GM19025 (cell line): ENCODE data around the gene PLEKHD1.

Experiments
- ATAC-seq: cut with Tn5 transposase; IDR thresholded peaks from one replicate; pipeline ENCODE4 v1.9.1; 2021; ENCODE audit warnings: mild to moderate bottlenecking, low read depth, moderate library complexity; ENCODE audit not compliant: unreplicated experiment

PLEKHD1 gene

DNA sequence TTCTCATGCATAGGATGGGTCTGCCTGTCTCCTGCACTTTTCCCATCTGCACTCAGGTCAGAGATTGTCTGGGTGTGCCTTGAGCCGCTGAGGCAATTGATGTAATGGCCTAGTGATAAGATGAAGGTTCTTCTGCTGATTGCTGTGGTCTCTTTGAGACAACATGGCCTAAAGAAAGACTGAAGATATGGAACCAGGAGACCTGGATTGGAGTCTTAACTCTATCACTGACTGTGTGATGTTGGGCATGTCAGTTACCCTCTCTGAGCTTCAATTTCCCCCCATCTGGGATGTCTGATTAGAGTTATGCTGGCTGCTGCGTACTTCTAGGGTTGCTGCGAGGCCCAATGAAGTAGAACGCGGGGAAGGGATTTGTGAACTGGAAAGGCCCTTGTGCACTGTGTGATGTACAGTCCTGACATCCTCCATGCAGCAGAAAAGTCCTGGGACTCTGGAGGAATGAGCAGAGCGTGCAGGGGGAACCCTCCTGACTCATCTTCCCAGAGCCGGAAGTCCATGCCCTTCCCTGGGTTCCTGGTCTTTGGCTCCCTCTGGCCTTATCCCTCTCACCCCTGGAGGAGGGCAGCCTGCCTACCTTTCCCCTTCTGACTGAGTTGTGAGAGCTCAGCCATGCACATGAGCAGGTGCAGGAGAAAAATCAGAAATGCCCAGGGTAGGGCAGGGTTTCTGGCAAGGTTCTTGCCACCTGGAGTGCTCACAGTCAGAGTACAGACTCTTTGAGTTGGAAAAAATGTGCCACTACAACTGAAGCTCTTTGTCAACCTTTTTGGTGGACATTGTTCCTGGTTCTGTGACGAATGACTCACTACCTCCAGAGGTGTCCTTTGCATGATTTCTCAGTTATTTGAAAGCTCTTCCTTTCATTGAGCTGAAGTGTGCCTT, 21.1 kb downstream of the PLEKHD1 start:
- ATAC-seq: no peak

- no peak for ATAC-seq
Observed at GRCh38 chr14:69506241-69506595, 21.7 kb downstream of the PLEKHD1 start.

DNA sequence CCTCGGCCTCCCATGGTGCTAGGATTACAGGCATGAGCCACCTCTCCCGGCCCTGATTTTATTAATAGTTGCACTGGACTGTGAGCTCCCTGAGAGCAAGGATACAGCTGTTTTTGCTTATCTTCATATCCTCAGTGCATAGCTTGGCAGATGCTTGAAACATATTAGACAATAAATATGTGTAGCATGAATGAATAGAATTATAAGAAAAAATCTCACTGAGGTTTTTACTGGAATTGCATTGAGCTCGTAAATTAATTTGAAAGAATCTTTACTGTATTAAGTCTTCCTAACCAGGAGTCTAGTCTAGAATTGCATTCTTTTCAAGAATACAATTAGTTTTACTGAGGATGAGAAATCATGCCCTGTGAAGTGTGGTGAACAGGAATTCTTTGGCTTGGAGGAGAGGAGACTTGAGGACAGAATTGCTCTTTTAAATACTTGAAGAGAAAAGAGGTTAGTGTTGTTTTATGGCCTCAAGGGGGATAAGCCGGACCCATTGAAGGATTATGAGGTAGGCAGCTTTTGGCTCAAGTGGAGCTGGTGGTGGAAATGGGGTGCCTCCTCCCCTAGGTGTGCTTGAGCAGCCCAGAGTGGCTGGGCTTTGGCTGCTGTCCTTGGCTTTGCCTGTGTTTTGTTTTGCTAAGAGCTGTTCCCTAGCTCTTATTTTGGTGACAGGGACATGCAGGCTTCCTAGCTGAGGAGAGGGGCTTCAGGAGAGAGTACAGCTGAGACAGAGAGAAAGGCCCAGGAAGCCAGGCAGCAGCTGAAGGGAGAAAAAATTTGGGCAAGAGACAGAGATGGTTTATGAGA, 34.0 kb downstream of the PLEKHD1 start:
- no peak for ATAC-seq

- ATAC-seq: no peak
Observed at GRCh38 chr14:69519204-69520100, 34.9 kb downstream of the PLEKHD1 start.

DNA sequence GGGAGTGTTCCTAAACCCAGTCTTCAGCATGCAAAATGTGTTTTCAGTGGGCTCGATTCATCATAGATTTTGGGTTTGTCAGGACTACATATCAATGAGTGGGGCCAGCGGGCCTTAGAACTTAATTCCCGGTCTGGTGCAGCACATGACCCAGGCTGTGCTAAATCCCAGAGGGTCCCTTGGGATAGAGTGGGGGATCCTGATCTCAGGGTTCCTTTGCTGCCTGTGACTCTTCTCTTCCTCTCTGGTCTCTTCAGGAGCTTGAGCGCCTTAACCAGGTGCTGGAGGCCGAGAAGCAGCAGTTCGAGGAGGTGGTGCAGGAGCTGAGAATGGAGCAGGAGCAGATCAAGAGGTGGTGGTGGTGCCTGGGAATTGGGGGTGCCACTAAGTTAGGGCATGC, 37.5 kb downstream of the PLEKHD1 start:
- no peak for ATAC-seq

DNA sequence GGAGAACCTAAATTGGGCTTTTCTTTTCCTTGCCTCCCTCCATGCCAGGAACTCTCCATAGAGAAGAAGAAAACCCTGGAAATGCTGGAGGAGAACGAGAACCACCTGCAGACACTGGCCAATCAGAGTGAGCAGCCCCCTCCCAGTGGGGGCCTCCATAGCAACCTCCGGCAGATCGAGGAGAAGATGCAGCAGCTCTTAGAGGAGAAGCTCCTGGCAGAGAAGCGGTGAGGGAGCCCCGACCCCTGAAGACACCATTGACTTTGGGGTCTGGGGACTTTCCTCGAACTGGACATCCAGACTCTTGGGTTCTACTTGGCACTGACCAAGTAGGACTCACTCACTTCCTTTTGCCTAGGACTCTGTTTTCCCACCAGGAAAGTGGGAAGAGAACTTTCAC, 41.4 kb downstream of the PLEKHD1 start:
- no peak for ATAC-seq

DNA sequence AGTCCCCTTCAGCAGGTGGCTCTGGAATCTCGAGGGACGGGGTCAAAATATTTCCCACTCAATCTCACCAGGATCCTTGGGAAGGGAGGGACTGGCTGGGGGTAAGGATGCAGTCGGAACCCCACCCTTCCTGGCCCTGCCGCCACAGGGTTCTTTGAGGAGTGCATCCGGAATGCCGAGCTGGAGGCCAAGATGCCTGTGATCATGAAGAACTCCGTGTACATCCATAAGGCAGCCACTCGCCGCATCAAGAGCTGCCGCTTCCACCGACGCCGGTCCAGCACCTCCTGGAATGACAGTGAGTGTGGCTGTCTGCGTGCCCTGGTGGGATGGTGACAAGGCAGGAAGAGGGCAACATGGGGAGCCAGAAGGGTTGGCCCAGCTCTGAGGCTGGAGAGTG, 43.1 kb downstream of the PLEKHD1 start:
- no peak for ATAC-seq

DNA sequence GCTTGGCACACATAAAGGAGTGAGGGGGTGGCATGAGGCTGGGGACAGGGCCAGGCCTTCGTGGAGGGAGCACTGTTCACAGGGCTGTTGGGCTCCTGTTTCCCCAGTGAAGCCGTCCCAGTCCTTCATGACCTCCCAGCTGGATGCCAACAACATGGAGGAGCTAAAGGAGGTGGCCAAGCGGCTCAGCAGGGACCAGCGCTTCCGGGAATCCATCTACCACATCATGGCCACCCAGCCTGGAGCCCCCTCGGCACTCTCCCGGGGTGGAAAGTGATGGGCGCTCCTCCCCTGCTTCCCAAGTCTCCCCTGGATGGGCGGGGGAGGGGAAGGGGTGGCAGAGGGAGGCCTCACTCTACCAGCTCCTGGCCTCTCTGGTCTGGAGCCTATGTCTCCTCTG, 43.6 kb downstream of the PLEKHD1 start:
- no peak for ATAC-seq

GRCh38 chr14:69528930-69529329, 44.4 kb downstream of the PLEKHD1 start:
- no peak for ATAC-seq

GRCh38 chr14:69529563-69529962, 45.0 kb downstream of the PLEKHD1 start:
- ATAC-seq: no peak

- ATAC-seq: no peak
Observed at GRCh38 chr14:69530095-69530494, 45.6 kb downstream of the PLEKHD1 start.

GRCh38 chr14:69531135-69531534, 46.6 kb downstream of the PLEKHD1 start:
- ATAC-seq: no peak

- ATAC-seq: no peak
Observed at GRCh38 chr14:69532561-69533340, 48.2 kb downstream of the PLEKHD1 start.

GRCh38 chr14:69535230-69535848, 50.8 kb downstream of the PLEKHD1 start:
- ATAC-seq: no peak

GRCh38 chr14:69536971-69537370, 52.4 kb downstream of the PLEKHD1 start:
- ATAC-seq: no peak

DNA sequence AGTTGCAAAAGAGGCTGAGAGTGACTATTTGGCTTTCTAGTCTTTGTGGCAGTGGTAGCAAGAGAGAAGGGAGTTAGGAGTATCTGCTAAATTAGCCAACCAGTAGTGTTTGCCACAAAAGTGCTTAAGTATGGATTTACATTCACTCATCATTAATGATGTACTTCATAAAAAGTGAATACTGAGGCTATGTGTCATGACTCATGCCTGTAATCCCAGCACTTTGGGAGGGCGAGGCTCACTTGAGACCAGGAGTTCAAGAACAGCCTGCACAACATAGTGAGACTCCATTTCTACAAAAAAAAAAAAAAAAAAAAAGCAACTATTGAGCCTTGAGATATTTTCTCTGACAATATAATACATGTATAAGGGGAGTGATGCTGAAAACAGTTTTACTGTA, 53.4 kb downstream of the PLEKHD1 start:
- ATAC-seq: no peak

GRCh38 chr14:69538766-69539165, 54.2 kb downstream of the PLEKHD1 start:
- ATAC-seq: no peak

- ATAC-seq: no peak
Observed at GRCh38 chr14:69539631-69540410, 55.3 kb downstream of the PLEKHD1 start.
